RWPE1 (cell line): Measurements from ENCODE around the gene SEMA4F.

Experiments used
- CTCF ChIA-PET: fragments of 350-600 bp; sonication (Branson Sonifier 250); formaldehyde crosslinking; extraction: SDS; loops from one replicate; lab custom pipeline; 2021; lab: Yijun Ruan, JAX
- POLR2A ChIA-PET: fragments of 400-600 bp; formaldehyde crosslinking; extraction: SDS; loops from one replicate; lab custom pipeline; 2020; ENCODE audit warnings: antibody characterized with exemption; ENCODE audit not compliant: low non-redundant PET; lab: Yijun Ruan, JAX
- DNase-seq: peaks from one replicate; pipeline ENCODE4 v3.0.0; 2012; ENCODE audit warnings: low spot score
- H3K27ac ChIP-seq: fragments of 450-650 bp; 2 replicates; pipeline ENCODE4 v1.5.1; 2017
- TF ChIP-seq, protein P1 (sequence below): fragments of 450-650 bp; conservative IDR thresholded peaks from 2 replicates; pipeline ENCODE4 v1.5.1; 2017; ENCODE audit warnings: low read depth, mild to moderate bottlenecking

The SEMA4F gene

GRCh38 chr2:74689671-74690070, 35.6 kb downstream of the SEMA4F start:
- POLR2A ChIA-PET, result no interaction called here
- CTCF ChIA-PET, result interaction anchor here (0.6 kb wide), 1 partner anchor 948 kb away, joined by 3 read pairs; no protein-coding TSS in a partner anchor
- TF ChIP-seq, protein P1, sequence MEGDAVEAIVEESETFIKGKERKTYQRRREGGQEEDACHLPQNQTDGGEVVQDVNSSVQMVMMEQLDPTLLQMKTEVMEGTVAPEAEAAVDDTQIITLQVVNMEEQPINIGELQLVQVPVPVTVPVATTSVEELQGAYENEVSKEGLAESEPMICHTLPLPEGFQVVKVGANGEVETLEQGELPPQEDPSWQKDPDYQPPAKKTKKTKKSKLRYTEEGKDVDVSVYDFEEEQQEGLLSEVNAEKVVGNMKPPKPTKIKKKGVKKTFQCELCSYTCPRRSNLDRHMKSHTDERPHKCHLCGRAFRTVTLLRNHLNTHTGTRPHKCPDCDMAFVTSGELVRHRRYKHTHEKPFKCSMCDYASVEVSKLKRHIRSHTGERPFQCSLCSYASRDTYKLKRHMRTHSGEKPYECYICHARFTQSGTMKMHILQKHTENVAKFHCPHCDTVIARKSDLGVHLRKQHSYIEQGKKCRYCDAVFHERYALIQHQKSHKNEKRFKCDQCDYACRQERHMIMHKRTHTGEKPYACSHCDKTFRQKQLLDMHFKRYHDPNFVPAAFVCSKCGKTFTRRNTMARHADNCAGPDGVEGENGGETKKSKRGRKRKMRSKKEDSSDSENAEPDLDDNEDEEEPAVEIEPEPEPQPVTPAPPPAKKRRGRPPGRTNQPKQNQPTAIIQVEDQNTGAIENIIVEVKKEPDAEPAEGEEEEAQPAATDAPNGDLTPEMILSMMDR, result no peak
- H3K27ac ChIP-seq, result no peak overlapping the region
- no peak for DNase-seq

DNA sequence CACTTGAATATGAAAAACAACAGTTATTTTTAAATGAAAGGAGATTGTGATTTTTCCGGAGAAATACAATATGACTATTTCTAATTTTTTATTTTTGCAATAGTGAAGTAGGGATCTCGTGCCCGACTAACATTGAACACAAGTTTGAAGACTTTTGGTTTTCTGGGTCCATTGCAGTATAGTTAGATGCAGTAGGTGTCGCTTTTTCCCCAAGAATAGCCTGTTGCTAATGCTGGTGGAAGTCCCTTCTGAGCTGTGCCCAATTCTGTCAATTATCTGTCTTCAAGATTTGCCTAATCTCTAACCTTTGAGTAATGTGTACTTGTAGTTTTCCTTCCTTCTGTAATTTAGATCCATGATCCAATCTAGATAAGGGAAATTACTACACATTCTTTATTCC, 36.5 kb downstream of the SEMA4F start:
- DNase-seq, result peak; percentile 72
- POLR2A ChIA-PET, result no interaction called here
- CTCF ChIA-PET, result interaction anchor here (0.6 to 0.8 kb wide), 6 partner anchors 9 to 190 kb away, joined by 3 to 7 read pairs (median 4); no protein-coding TSS in a partner anchor
- no peak overlapping the region for H3K27ac ChIP-seq
- TF ChIP-seq, protein P1, result peak; percentile 78

GRCh38 chr2:74691929-74692328, 37.9 kb downstream of the SEMA4F start:
- no peak overlapping the region for H3K27ac ChIP-seq
- POLR2A ChIA-PET, result no interaction called here
- CTCF ChIA-PET, result interaction anchor here (0.5 to 0.7 kb wide), 3 partner anchors 133 to 244 kb away, joined by 3 to 4 read pairs (median 4); no protein-coding TSS in a partner anchor
- TF ChIP-seq, protein P1, result no peak
- no peak for DNase-seq

- TF ChIP-seq, protein P1, result no peak
- ChIA-PET CTCF (no interaction called here), POLR2A (no interaction called here)
- no peak overlapping the region for H3K27ac ChIP-seq
- DNase-seq, result no peak
Measured at GRCh38 chr2:74693213-74693612, 39.2 kb downstream of the SEMA4F start.

DNA sequence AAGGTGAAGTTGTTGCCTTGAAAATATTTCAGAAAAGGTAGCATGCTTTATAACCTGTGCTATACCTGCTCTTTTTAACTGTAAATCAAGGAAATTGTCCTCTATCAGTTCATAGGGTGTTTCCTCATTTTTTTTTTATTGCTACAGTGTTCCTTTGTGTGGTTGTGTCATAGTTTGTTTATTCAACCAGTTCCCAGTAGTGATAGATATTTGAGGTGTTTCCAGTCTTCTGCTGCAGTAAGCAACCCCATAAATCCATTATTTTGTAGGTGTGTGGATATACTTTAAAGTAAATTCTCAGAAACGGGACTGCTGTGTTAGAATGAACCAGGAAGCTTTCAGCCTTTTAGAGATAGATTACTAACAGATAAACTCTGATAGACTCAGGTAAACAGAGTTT, 39.6 kb downstream of the SEMA4F start:
- CTCF ChIA-PET, result interaction anchor here (1.5 kb wide), 1 partner anchor 22 kb away, joined by 4 read pairs; no protein-coding TSS in a partner anchor

GRCh38 chr2:74694281-74694680, 40.2 kb downstream of the SEMA4F start:
- ChIA-PET POLR2A (no interaction called here), CTCF (interaction anchor here (0.8 to 1.5 kb wide), 2 partner anchors 21 to 182 kb away, joined by 3 to 4 read pairs; no protein-coding TSS in a partner anchor)
- no peak for DNase-seq
- TF ChIP-seq, protein P1, result no peak
- no peak overlapping the region for H3K27ac ChIP-seq

More for the DNA sequence above, 39.6 kb downstream of the SEMA4F start:
- DNase-seq, result no peak
- no peak overlapping the region for H3K27ac ChIP-seq
- POLR2A ChIA-PET, result no interaction called here
- TF ChIP-seq, protein P1, result no peak
